Activated T-helper 17 cell treated with anti-CD3 and anti-CD28 coated beads, Interleukin-2, amount 50 U/mL, for 72 hours (primary cell): ENCODE data around the gene ZNF783. TPM values are rescaled to one million over a fixed set of nuclear protein-coding genes. Genes with fewer than 3 reads are reported as not detected.
A peak's percentile ranks its signal among the peaks of the same experiment; 100 is the strongest.
"Not testable (repeated sequence)": the region's sequence is repeated elsewhere in the genome, so short reads cannot be mapped to it uniquely, and the experiment has no call there.

Source experiments
- ATAC-seq: fragments of 150-1000 bp; cut with Tn5 transposase; replicated peaks from 2 replicates; pipeline ENCODE4 v1.10.0; 2021; ENCODE audit warnings: mild to moderate bottlenecking, moderate library complexity
- H3K27ac Mint-ChIP-seq: one replicate; pipeline ENCODE4 v1.8.0; 2022; ENCODE audit warnings: mixed read lengths
- H3K27me3 Mint-ChIP-seq: one replicate; pipeline ENCODE4 v1.8.0; 2022; ENCODE audit warnings: mixed read lengths
- H3K36me3 Mint-ChIP-seq: one replicate; pipeline ENCODE4 v1.8.0; 2022; ENCODE audit warnings: low read depth, mild to moderate bottlenecking, mixed read lengths
- H3K4me1 Mint-ChIP-seq: one replicate; pipeline ENCODE4 v1.8.0; 2022; ENCODE audit warnings: mixed read lengths
- H3K4me3 Mint-ChIP-seq: one replicate; pipeline ENCODE4 v1.8.0; 2022; ENCODE audit warnings: mild to moderate bottlenecking, mixed read lengths
- H3K9me3 Mint-ChIP-seq: one replicate; pipeline ENCODE4 v1.8.0; 2022; ENCODE audit warnings: mixed read lengths
- total RNA-seq, 2 donors: library from RNA; stranded (reverse); gene quantifications; one replicate each; pipeline ENCODE4 v1.2.3, GENCODE V29; 2022

The ZNF783 gene
- 10 to 100 TPM; 12.7 to 17.3 TPM for total RNA-seq

DNA sequence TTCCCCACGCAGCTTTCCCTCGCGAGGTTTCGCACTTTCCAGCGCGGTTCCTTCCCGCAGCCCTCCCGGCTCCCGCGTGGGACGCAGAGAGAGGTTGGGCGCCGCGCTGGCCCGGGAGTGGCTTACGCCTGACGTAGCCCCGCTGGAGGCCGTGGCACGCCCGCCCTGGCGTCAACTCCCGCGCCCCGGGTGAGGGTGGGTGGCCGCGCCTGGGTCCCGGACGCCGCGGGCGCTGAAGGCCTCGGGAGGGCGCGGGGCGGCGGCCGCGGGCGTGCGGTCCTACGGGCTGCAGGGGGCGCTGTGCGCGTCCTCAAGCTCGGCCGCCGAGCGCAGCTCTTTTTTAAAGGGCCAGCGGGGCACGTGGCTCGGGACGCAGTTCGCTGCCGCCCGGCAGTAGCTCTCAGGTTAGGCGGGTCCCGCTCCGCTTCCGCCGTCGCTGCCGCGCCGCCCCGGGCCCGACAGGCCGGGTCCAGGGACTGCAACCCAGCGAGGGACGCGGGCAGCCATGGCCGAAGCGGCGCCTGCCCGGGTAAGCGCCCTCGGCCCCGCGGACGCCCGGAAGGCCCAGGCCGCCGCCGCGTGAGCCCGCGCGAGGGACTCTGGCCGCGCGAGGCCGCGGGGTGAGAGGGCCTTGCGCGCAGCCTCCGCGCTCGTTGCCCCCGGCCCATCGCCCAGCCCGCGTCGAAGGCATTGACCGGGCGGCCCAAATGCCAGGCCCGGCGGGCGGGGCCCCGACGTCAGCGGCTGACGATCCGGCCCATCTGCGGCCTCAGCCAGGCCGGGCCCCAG lies at the start of gene ZNF783:
ZNF783 (plus strand) TSS at position 368 of the 789 bp plus-strand sequence; CDS start at position 506, 138 bp downstream.
- Mint-ChIP-seq H3K4me1 (peaks cover 23% of the 10 kb centered on the region), H3K9me3 (no peaks in the 10 kb centered on the region), H3K27ac (peak within 1 kb of the TSS; percentile 93), H3K36me3 (peaks cover 42% of the 10 kb centered on the region), H3K27me3 (no peaks in the 10 kb centered on the region), H3K4me3 (peak within 1 kb of the TSS; percentile 78)
- peak; percentile 80 for ATAC-seq

DNA sequence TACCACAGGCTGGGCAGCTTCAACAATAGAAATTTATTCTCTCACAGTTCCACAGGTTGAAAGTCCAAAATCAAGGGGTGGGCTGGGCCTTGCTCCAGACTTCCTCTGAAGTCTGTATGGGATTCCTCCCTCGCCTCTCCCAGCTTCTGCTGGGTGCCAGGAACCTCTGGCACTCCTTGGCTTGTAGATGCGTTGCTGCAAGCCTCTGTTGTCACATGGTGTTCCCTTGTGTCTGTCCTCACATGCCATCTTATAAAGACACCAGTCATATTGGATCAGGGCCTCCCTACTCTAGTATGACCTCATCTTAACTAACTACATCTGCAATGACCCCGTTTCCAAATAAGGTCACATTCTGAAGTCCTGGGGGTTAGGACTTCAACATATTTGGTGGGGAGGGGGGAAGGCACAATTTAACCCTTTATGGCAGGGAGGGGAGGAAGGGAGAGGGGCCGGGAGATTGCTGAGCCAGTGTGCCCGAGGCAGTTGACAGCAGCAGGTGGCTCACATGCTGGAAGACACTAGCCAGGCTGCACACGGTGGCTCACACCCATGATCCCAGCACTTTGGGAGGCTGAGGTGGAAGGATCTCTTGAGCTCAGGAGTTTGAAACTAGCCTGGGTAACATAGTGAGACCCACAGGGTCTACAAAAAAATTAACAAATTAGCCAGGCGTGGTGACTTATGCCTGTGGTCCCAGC lies 47.8 kb upstream of the ZNF783 start:
- H3K27ac Mint-ChIP-seq, result peak overlapping the region; percentile 71
- H3K4me1 Mint-ChIP-seq, result peaks cover 13% of the 10 kb centered on the region
- no peaks in the 10 kb centered on the region for H3K27me3 Mint-ChIP-seq
- peaks cover 100% of the 10 kb centered on the region for H3K36me3 Mint-ChIP-seq
- ATAC-seq, result no peak
- H3K9me3 Mint-ChIP-seq, result no peaks in the 10 kb centered on the region
- H3K4me3 Mint-ChIP-seq, result peak overlapping the region; percentile 15

DNA sequence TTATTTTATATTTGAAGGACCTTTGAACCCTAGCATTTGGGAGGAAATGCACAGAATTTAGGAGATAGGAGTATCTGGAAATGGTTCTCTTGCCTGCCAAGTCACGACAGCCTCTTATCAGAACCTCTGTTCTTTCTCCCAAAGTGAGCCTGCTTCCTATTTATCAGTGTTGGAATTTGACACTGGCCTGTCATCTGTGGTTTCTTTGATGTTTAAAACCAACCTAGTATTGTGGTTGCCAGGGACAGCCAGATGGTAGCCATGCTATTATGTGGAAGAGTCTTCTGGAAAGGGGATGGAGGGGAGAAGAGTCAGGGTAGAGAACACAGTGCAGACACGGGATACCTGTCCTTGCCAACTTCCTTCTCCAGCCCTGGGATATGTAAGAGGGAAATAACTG lies 45.6 kb upstream of the ZNF783 start:
- Mint-ChIP-seq H3K4me1 (peaks cover 11% of the 10 kb centered on the region), H3K9me3 (no peaks in the 10 kb centered on the region), H3K4me3 (no peak overlapping the region), H3K27ac (peak overlapping the region; percentile 19), H3K27me3 (no peaks in the 10 kb centered on the region), H3K36me3 (peaks cover 100% of the 10 kb centered on the region)
- ATAC-seq, result no peak

DNA sequence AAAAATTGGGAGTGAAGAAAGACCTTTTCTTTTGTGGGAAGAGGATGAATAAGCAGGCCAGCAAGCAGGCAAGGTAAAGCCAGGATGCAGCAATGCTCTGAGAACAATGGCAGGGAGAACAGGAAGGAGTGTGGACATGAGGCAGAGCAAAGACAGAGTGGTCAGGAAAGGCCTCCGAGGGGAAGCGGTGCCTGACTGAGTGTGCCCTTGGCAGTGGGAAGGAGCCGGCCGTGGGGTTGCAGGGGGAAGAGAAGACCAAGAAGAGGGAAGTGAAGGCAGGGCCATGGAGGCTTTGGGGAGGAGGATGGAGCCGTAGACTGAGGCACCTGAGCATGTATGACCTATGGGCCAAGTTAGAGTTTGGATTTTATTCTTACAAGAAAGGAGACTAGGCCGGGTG lies 44.4 kb upstream of the ZNF783 start:
- ATAC-seq, result no peak
- H3K9me3 Mint-ChIP-seq, result no peaks in the 10 kb centered on the region
- H3K4me3 Mint-ChIP-seq, result no peak overlapping the region
- H3K36me3 Mint-ChIP-seq, result peaks cover 100% of the 10 kb centered on the region
- H3K4me1 Mint-ChIP-seq, result peaks cover 14% of the 10 kb centered on the region
- H3K27me3 Mint-ChIP-seq, result no peaks in the 10 kb centered on the region
- peak overlapping the region; percentile 35 for H3K27ac Mint-ChIP-seq

DNA sequence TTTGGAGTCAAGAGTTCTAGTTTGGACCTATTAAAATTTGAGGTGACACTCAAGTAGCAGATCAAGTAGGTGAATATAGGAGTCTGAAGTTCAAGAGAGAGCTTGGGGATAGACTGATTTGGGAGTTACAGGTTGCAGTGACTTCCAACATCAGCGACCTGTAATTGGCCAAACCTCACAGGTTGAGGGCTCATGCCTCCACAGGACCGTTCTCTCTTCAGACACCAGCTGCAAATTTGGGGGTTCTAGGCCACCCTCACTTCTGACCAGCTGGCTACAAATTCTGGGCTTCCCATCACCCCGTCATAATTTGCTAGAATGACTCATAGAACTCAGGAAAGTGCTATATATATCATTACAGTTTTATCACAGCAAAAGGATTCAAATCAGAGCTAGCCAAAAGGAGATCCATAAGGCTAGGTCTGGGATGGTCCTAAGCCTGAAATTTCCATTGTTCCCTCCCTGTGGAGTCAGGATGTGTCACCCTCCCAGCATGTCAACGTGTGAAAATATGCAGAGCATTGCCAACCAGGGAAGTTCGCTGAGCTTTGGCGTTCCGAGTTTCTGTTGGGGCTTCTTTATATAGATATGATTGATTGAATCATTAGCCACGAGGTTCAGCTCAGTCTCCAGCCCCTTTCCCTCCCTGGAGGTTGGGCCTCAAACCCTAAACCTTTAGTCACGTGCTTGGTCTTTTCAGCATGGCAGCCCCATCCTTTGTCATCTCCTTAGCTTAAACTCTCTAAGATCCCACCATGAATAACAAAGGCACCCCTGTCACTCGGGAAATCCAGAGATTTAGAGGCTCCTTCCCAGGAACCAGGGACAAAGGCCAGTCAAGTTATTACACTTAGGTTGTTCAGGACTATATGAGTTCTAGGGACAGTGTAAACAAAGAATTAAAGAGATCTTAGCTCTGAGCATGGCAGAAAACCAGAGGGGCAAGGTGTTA lies 43.3 kb upstream of the ZNF783 start:
- Mint-ChIP-seq H3K27ac (peak overlapping the region; percentile 63), H3K36me3 (peaks cover 96% of the 10 kb centered on the region), H3K27me3 (no peaks in the 10 kb centered on the region), H3K4me3 (no peak overlapping the region), H3K9me3 (no peaks in the 10 kb centered on the region), H3K4me1 (peaks cover 14% of the 10 kb centered on the region)
- ATAC-seq, result no peak

DNA sequence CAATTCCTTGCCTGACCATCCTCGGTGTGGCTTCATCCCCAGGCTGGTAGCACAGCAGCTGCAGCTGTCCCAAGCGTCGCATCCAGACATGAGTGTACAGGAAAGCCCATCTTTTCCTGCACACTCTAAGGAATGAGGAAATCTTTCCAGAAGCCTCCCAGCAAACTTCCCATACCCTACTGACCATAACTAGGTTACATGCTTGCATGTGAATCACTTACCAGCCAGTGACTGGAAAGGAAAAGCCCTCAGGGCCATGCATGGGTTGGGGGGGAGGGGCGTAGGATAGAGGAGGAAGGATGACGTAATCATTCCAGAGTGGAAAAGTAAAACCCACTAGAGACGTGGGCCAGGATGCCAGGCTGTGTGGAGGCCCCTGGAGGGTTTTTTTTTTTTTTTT lies 41.5 kb upstream of the ZNF783 start:
- H3K27me3 Mint-ChIP-seq, result no peaks in the 10 kb centered on the region
- peaks cover 88% of the 10 kb centered on the region for H3K36me3 Mint-ChIP-seq
- no peak for ATAC-seq
- H3K4me3 Mint-ChIP-seq, result no peak overlapping the region
- H3K27ac Mint-ChIP-seq, result no peak overlapping the region
- peaks cover 14% of the 10 kb centered on the region for H3K4me1 Mint-ChIP-seq
- H3K9me3 Mint-ChIP-seq, result no peaks in the 10 kb centered on the region

DNA sequence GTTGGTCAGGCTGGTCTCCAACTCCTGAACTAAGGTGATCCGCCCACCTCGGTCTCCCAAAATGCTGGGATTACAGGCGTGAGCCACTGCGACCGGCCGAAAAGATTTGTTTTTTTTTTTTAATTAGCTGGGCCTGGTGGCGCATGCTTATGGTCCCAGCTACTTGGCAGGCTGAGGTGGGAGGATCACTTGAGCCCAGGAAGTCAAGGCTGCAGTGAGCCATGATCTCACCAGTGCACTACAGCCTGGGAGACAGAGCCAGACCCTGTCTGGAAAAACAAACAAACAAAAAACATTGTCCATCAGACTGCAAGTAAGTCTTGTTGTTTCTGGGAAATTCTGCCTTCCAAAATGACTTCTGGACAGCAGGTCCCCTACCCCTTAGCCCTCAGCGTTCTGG lies 38.8 kb upstream of the ZNF783 start:
- H3K36me3 Mint-ChIP-seq, result peaks cover 72% of the 10 kb centered on the region
- H3K4me3 Mint-ChIP-seq, result no peak overlapping the region
- H3K4me1 Mint-ChIP-seq, result peaks cover 14% of the 10 kb centered on the region
- no peak for ATAC-seq
- H3K27ac Mint-ChIP-seq, result no peak overlapping the region
- H3K9me3 Mint-ChIP-seq, result no peaks in the 10 kb centered on the region
- H3K27me3 Mint-ChIP-seq, result no peaks in the 10 kb centered on the region

DNA sequence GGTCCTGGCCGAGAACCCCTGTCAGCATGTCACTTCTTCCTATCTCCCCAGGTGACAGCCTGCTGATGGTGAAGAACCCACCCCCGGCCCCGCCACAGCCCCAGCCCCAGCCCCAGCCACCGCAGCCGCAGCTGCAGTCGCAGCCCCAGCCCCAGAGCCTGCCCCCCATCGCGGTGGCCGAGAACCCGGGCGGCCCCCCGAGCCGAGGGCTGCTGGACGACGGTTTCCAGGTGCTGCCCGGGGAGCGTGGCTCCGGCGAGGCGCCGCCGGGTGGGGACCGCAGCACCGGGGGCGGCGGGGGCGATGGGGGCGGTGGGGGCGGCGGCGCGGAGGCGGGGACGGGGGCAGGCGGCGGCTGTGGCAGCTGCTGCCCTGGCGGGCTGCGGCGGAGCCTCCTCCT lies 38.2 kb upstream of the ZNF783 start:
- Mint-ChIP-seq H3K4me1 (peaks cover 14% of the 10 kb centered on the region), H3K27ac (no peak overlapping the region), H3K36me3 (peaks cover 67% of the 10 kb centered on the region), H3K9me3 (no peaks in the 10 kb centered on the region), H3K27me3 (no peaks in the 10 kb centered on the region), H3K4me3 (no peak overlapping the region)
- no peak for ATAC-seq

DNA sequence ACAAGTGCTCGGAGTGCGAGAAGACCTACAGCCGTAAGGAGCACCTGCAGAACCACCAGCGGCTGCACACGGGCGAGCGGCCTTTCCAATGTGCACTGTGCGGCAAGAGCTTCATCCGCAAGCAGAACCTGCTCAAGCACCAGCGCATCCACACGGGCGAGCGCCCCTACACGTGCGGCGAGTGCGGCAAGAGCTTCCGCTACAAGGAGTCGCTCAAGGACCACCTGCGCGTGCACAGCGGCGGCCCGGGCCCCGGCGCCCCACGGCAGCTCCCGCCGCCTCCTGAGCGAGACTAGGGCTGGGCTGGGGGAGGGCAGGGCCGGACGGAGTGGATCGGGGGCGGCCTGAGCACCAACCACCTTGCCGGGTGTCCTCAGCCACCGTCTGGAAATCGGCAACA lies 37.6 kb upstream of the ZNF783 start:
- Mint-ChIP-seq H3K4me3 (no peak overlapping the region), H3K9me3 (no peaks in the 10 kb centered on the region), H3K27ac (no peak overlapping the region), H3K4me1 (peaks cover 11% of the 10 kb centered on the region), H3K36me3 (peaks cover 61% of the 10 kb centered on the region), H3K27me3 (no peaks in the 10 kb centered on the region)
- no peak for ATAC-seq

DNA sequence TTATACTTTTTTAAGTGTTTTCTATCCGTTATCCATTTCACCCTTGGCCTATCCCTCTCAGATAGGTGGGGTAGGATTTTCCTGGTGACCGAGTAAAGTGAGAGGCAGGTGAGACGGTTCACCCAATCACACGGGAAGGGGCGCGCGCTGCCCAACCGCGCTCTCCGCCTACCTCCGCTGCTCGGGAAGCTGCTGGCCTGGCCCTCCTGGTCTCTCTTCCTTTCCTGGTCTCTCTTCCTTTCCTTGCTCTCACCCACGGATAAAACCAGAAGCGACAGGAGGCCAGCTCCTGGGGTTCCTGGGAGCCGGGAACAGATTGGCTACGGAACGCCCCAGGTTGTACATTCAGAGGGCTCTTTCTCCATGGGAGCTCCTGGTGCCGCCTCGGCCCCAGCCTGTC lies 36.9 kb upstream of the ZNF783 start:
- Mint-ChIP-seq H3K4me1 (peaks cover 12% of the 10 kb centered on the region), H3K9me3 (no peaks in the 10 kb centered on the region), H3K4me3 (no peak overlapping the region), H3K27ac (peak overlapping the region; percentile 66), H3K27me3 (no peaks in the 10 kb centered on the region), H3K36me3 (peaks cover 53% of the 10 kb centered on the region)
- ATAC-seq, result no peak

DNA sequence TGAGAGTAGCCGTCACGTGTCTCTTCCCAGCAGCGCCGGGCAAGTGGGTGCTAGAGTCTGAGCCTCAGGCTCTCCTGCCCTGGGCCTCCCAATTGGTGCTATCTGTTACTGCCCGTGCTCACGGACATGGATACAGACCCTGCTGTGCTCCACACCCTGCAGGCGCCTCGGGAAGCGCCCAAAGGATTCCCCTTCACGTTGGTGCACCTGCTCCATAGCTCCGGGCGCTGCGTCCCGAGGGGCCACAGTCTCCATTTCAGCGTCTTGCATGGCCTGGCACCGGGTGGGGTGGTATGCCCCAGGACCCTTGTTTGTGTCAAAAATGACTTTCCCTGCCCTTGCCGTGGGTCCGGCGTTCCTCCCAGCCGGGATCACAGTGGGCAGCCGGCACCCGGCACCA lies 36.3 kb upstream of the ZNF783 start:
- no peaks in the 10 kb centered on the region for H3K27me3 Mint-ChIP-seq
- peak overlapping the region; percentile 66 for H3K27ac Mint-ChIP-seq
- H3K4me3 Mint-ChIP-seq, result no peak overlapping the region
- H3K4me1 Mint-ChIP-seq, result peaks cover 12% of the 10 kb centered on the region
- H3K9me3 Mint-ChIP-seq, result no peaks in the 10 kb centered on the region
- H3K36me3 Mint-ChIP-seq, result peaks cover 48% of the 10 kb centered on the region
- ATAC-seq, result peak; percentile 12

DNA sequence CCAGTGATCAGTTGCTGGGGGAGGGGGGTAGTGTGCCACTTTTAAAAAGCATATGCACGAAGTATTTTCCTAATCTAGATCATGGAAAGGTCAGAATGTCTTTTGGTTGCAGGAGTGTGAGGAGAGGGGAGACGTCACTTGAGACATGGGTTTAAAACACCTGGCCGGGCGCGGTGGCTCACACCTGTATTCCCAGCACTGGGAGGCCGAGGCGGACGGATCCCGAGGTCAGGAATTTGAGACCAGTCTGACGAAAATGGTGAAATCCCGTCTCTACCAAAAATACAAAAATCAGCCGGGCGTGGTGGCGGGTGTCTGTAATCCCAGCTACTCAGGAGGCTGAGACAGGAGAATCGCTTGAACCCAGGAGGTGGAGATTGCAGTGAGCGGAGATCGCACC lies 35.6 kb upstream of the ZNF783 start:
- H3K27me3 Mint-ChIP-seq, H3K4me3 Mint-ChIP-seq, H3K9me3 Mint-ChIP-seq, ATAC-seq, H3K4me1 Mint-ChIP-seq: not testable (repeated sequence)
- Mint-ChIP-seq H3K27ac (peak overlapping the region; percentile 65), H3K36me3 (peaks cover 40% of the 10 kb centered on the region)

DNA sequence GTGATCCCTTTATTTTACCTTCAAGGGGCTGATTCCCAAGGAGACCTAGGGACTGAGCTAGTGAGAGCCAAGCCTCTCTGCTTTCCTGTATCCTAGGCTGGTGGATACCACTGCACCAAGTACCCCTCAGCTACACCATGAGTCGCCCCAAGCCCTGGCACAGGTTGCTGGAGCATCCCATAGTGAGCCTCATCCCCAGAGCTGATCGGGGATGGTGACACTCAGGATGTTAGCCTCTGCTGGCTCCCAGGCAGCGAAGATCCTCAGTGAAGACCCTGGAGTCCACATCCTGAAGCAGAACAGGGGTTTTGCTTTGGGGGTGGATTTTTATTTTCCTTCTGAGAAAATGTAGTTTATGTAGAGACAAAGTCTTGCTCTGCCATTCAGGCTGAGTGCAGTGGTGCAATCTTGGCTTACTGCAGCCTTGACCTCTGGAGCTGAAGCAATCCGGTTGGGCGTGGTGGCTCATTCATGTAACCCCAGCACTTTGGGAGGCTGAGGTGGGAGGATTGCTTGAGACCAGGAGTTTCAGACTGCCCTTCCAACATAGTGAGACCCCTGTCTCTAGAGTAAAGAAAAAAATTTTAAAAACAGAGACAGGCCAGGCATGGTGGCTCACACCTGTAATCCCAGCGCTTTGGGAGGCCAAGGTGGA lies 35.0 kb upstream of the ZNF783 start:
- H3K27ac Mint-ChIP-seq, result peak overlapping the region; percentile 65
- no peak overlapping the region for H3K4me3 Mint-ChIP-seq
- H3K4me1 Mint-ChIP-seq, result peaks cover 6% of the 10 kb centered on the region
- ATAC-seq, result peak; percentile 9
- H3K27me3 Mint-ChIP-seq, result no peaks in the 10 kb centered on the region
- peaks cover 34% of the 10 kb centered on the region for H3K36me3 Mint-ChIP-seq
- H3K9me3 Mint-ChIP-seq, result no peaks in the 10 kb centered on the region
